HepG2 (cell line): Measurements from ENCODE around the gene AHCY. TPM values are rescaled to one million over a fixed set of nuclear protein-coding genes. Genes with fewer than 3 reads are reported as not detected.

ENCODE experiments used
- BRCA1 ChIP-seq: sonication (generic); formaldehyde crosslinking; IDR thresholded peaks from 2 replicates; pipeline ENCODE4 v1.4.0; 2020; ENCODE audit warnings: missing genetic modification reagents
- EEA1 ChIP-seq: sonication (generic); formaldehyde crosslinking; IDR thresholded peaks from 2 replicates; pipeline ENCODE4 v1.5.1; 2020; ENCODE audit warnings: mild to moderate bottlenecking, missing genetic modification reagents, borderline replicate concordance
- EHMT2 ChIP-seq: fragments of 200-600 bp; sonication (generic); IDR thresholded peaks from 2 replicates; pipeline ENCODE4 v1.7.0; 2017; ENCODE audit warnings: antibody characterized with exemption, low read depth, low read length, borderline replicate concordance
- GTF2F1 ChIP-seq: fragments of 150-350 bp; IDR thresholded peaks from 2 replicates; pipeline ENCODE4 v1.6.1; 2014; ENCODE audit warnings: low read length
- KDM5B ChIP-seq: sonication (generic); formaldehyde crosslinking; IDR thresholded peaks from 2 replicates; pipeline ENCODE4 v1.4.0; 2020; ENCODE audit warnings: missing genetic modification reagents, mild to moderate bottlenecking, borderline replicate concordance
- MTERF4 ChIP-seq: sonication (generic); formaldehyde crosslinking; IDR thresholded peaks from 2 replicates; pipeline ENCODE4 v1.8.0; 2023; ENCODE audit warnings: mild to moderate bottlenecking, missing genetic modification reagents
- PBX2 ChIP-seq: IDR thresholded peaks from 2 replicates; pipeline ENCODE4 v1.6.1; 2016; ENCODE audit warnings: control low read depth
- POLR2AphosphoS2 ChIP-seq: IDR thresholded peaks from 2 replicates; pipeline ENCODE4 v1.6.1; 2011; ENCODE audit warnings: low read depth, low read length, improper control_type of control experiment
- SMARCC2 ChIP-seq: fragments of 450-650 bp; IDR thresholded peaks from 2 replicates; pipeline ENCODE4 v1.6.1; 2017; ENCODE audit warnings: antibody characterized with exemption, mild to moderate bottlenecking
- SSRP1 ChIP-seq: IDR thresholded peaks from 2 replicates; pipeline ENCODE4 v1.6.1; 2016; ENCODE audit warnings: control low read depth
- TAF15 ChIP-seq: fragments of 200-400 bp; formaldehyde crosslinking; IDR thresholded peaks from one replicate; pipeline ENCODE4 v1.6.1; 2018; ENCODE audit warnings: mild to moderate bottlenecking, low read depth, low read length; ENCODE audit not compliant: poor library complexity, severe bottlenecking
- TOE1 ChIP-seq: sonication (generic); formaldehyde crosslinking; IDR thresholded peaks from 2 replicates; pipeline ENCODE4 v1.4.0; 2020; ENCODE audit warnings: mild to moderate bottlenecking, missing genetic modification reagents
- ZFP62 ChIP-seq: sonication (generic); formaldehyde crosslinking; IDR thresholded peaks from 2 replicates; pipeline ENCODE4 v1.4.0; 2020; ENCODE audit warnings: missing genetic modification reagents
- ZNF441 ChIP-seq: sonication (generic); formaldehyde crosslinking; IDR thresholded peaks from 2 replicates; pipeline ENCODE4 v1.7.0; 2021; ENCODE audit warnings: missing genetic modification reagents, borderline replicate concordance
- ZNF562 ChIP-seq: sonication (generic); formaldehyde crosslinking; IDR thresholded peaks from 2 replicates; pipeline ENCODE4 v1.8.0; 2022; ENCODE audit warnings: missing genetic modification reagents, borderline replicate concordance
- ZNF629 ChIP-seq: sonication (generic); formaldehyde crosslinking; conservative IDR thresholded peaks from 2 replicates; pipeline ENCODE4 v1.5.0; 2020; ENCODE audit warnings: missing genetic modification reagents
- ZNF749 ChIP-seq: sonication (generic); formaldehyde crosslinking; IDR thresholded peaks from 2 replicates; pipeline ENCODE4 v1.8.0; 2022; ENCODE audit warnings: mild to moderate bottlenecking, missing genetic modification reagents, moderate library complexity, borderline replicate concordance
- ZNF775 ChIP-seq: sonication (generic); formaldehyde crosslinking; IDR thresholded peaks from 2 replicates; pipeline ENCODE4 v1.4.0; 2020; ENCODE audit warnings: missing genetic modification reagents, mild to moderate bottlenecking, moderate library complexity, borderline replicate concordance
- ZNF788 ChIP-seq: sonication (generic); formaldehyde crosslinking; IDR thresholded peaks from 2 replicates; pipeline ENCODE4 v1.5.0; 2020; ENCODE audit warnings: mild to moderate bottlenecking, missing genetic modification reagents, borderline replicate concordance
- ZNF83 ChIP-seq: sonication (generic); formaldehyde crosslinking; IDR thresholded peaks from 2 replicates; pipeline ENCODE4 v1.4.0; 2020; ENCODE audit warnings: missing genetic modification reagents, mild to moderate bottlenecking, borderline replicate concordance
- polyA plus RNA-seq, 8 experiments: library from polyadenylated mRNA; depleted of rRNA in 3 of 8; stranded (reverse) in 7 of 8; unstranded in 1 of 8; fragments of >200 nt; fragmentation: Illumina TruSeq in 4 of 8; extraction: Trizol in 4 of 8; gene quantifications; 2 replicates each; pipeline versions ENCODE4 v1.2.1 to v1.2.3, GENCODE V29; 2011 to 2016; ENCODE audit warnings: low read depth in 4 of 8, missing spikeins in 1 of 8, mixed read lengths in 1 of 8; ENCODE audit not compliant: insufficient read depth in 1 of 8
- total RNA-seq, 5 experiments: library from RNA; depleted of rRNA; stranded (reverse); fragments of >200 nt; fragmentation: Illumina TruSeq; extraction: Trizol; gene quantifications; 2 replicates each; pipeline ENCODE4 v1.2.3, GENCODE V29; 2016; ENCODE audit warnings: low read depth in 1 of 5
- TF ChIP-seq, protein P1 (sequence below): sonication (generic); formaldehyde crosslinking; IDR thresholded peaks from 2 replicates; pipeline ENCODE4 v1.4.0; 2020; ENCODE audit warnings: mild to moderate bottlenecking, missing genetic modification reagents
- TF ChIP-seq, protein P2 (sequence below): IDR thresholded peaks from 2 replicates; pipeline ENCODE4 v1.6.1; 2016; ENCODE audit warnings: missing genetic modification reagents, missing compliant biosample characterization
- TF ChIP-seq, protein P3 (sequence below): sonication (generic); formaldehyde crosslinking; IDR thresholded peaks from 2 replicates; pipeline ENCODE4 v1.8.0; 2022; ENCODE audit warnings: missing genetic modification reagents, low read depth, mild to moderate bottlenecking, borderline replicate concordance
- TF ChIP-seq, protein P4 (sequence below): fragments of 450-650 bp; IDR thresholded peaks from 2 replicates; pipeline ENCODE4 v1.6.1; 2016

AHCY gene
- total and polyA plus RNA-seq, 2 of the 13 experiments (the other 11 are each of a cell fraction or from before 2014, with no cell fraction given), result 407 to 419 TPM

DNA sequence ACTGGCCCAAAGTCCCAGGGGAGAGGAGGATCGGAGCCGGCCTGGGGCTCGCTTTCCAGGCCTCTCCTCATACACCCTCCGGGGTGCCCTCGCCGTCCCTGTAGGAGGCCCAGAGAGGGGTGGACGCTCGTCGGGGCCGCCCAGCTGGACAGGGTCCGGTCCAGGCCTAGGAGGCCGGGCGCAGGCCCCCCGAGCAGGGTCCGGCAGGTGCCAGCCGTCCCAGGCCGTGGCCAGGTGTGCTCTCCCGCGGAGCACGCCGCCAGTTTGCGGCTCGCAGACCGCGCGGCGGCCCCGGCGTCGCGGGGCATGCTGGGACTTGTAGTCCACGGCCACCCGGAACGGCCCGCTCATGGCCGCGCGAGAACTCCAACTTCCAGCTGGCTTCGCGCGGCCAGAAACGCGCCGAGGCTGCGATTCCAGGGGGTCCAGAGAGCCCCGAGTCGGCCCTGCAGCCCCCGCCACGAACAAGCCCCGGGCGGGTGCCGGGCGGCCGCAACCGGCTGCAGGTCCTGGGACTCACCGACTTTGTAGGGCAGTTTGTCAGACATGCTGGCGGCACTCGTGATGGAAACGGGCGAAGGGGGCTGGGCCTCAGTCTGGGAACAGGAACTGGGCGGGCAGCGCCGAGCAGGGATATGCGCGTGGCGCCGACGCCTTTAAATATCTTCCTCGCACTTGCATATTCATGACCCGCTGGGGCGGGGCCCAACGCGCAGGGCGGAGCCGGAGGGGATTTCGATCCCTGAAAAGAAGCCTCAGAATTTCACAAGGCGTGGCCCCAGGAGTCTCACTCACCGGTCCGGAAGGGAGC is at the start of gene AHCY (continued):
- TF ChIP-seq ZNF83 (CRISPR knock-in tag), result peak; percentile 93
- TF ChIP-seq, protein P1, sequence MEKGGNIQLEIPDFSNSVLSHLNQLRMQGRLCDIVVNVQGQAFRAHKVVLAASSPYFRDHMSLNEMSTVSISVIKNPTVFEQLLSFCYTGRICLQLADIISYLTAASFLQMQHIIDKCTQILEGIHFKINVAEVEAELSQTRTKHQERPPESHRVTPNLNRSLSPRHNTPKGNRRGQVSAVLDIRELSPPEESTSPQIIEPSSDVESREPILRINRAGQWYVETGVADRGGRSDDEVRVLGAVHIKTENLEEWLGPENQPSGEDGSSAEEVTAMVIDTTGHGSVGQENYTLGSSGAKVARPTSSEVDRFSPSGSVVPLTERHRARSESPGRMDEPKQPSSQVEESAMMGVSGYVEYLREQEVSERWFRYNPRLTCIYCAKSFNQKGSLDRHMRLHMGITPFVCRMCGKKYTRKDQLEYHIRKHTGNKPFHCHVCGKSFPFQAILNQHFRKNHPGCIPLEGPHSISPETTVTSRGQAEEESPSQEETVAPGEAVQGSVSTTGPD (CRISPR knock-in tag), result peak; percentile 61; the same call in 1 of the 2 replicates
- TF ChIP-seq ZNF775 (CRISPR knock-in tag), result no peak
- TF ChIP-seq ZNF562, result no peak
- TF ChIP-seq ZNF629, result no peak
- peak; percentile 100 for TF ChIP-seq EEA1
- TF ChIP-seq MTERF4 (CRISPR knock-in tag), result no peak; the same call in none of the 2 replicates
- peak; percentile 79; the same call in 1 of the 2 replicates for TF ChIP-seq GTF2F1
- TF ChIP-seq POLR2AphosphoS2, result no peak; the same call in 1 of the 2 replicates
- TF ChIP-seq TAF15, result peak; percentile 93
- TF ChIP-seq KDM5B, result peak; percentile 98
- peak; percentile 85 for TF ChIP-seq ZNF788 (CRISPR knock-in tag)
- peak; percentile 93 for TF ChIP-seq BRCA1 (CRISPR knock-in tag)
- 0 out of 2 replicates have a peak, but pooled peaks have one; percentile 41 for TF ChIP-seq PBX2 (CRISPR knock-in tag)
- TF ChIP-seq SMARCC2, result no peak
- TF ChIP-seq ZFP62 (CRISPR knock-in tag), result peak; percentile 93
- TF ChIP-seq, protein P2, sequence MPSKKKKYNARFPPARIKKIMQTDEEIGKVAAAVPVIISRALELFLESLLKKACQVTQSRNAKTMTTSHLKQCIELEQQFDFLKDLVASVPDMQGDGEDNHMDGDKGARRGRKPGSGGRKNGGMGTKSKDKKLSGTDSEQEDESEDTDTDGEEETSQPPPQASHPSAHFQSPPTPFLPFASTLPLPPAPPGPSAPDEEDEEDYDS (CRISPR knock-in tag), result peak; percentile 100
- TF ChIP-seq, protein P3, sequence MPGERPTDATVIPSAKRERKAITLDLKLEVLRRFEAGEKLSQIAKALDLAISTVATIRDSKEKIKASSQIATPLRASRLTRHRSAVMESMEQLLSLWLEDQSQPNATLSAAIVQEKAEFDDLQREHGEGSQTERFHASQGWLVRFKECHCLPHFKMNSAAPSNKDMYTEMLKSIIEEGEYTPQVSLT, result 0 out of 2 replicates have a peak, but pooled peaks have one; percentile 92
- peak; percentile 80 for TF ChIP-seq ZNF749 (CRISPR knock-in tag)
- TF ChIP-seq, protein P4, sequence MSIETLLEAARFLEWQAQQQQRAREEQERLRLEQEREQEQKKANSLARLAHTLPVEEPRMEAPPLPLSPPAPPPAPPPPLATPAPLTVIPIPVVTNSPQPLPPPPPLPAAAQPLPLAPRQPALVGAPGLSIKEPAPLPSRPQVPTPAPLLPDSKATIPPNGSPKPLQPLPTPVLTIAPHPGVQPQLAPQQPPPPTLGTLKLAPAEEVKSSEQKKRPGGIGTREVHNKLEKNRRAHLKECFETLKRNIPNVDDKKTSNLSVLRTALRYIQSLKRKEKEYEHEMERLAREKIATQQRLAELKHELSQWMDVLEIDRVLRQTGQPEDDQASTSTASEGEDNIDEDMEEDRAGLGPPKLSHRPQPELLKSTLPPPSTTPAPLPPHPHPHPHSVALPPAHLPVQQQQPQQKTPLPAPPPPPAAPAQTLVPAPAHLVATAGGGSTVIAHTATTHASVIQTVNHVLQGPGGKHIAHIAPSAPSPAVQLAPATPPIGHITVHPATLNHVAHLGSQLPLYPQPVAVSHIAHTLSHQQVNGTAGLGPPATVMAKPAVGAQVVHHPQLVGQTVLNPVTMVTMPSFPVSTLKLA, result peak; percentile 76
- no peak for TF ChIP-seq EHMT2
- TF ChIP-seq TOE1 (CRISPR knock-in tag), result no peak; the same call in none of the 2 replicates
- TF ChIP-seq SSRP1 (CRISPR knock-in tag), result 0 out of 2 replicates have a peak, but pooled peaks have one; percentile 28
- TF ChIP-seq ZNF441 (CRISPR knock-in tag), result peak; percentile 95
